HG02763 (cell line): ENCODE data around the gene IFNA2.
"Not testable (repeated sequence)": the region's sequence is repeated elsewhere in the genome, so short reads cannot be mapped to it uniquely, and the experiment has no call there.

ENCODE experiments used
- ATAC-seq: cut with Tn5 transposase; IDR thresholded peaks from one replicate; pipeline ENCODE4 v1.9.1; 2021; ENCODE audit warnings: mild to moderate bottlenecking, moderate library complexity; ENCODE audit not compliant: unreplicated experiment

IFNA2 gene

GRCh38 chr9:21383627-21384026, 1.6 kb downstream of the IFNA2 start:
- ATAC-seq = no peak

DNA sequence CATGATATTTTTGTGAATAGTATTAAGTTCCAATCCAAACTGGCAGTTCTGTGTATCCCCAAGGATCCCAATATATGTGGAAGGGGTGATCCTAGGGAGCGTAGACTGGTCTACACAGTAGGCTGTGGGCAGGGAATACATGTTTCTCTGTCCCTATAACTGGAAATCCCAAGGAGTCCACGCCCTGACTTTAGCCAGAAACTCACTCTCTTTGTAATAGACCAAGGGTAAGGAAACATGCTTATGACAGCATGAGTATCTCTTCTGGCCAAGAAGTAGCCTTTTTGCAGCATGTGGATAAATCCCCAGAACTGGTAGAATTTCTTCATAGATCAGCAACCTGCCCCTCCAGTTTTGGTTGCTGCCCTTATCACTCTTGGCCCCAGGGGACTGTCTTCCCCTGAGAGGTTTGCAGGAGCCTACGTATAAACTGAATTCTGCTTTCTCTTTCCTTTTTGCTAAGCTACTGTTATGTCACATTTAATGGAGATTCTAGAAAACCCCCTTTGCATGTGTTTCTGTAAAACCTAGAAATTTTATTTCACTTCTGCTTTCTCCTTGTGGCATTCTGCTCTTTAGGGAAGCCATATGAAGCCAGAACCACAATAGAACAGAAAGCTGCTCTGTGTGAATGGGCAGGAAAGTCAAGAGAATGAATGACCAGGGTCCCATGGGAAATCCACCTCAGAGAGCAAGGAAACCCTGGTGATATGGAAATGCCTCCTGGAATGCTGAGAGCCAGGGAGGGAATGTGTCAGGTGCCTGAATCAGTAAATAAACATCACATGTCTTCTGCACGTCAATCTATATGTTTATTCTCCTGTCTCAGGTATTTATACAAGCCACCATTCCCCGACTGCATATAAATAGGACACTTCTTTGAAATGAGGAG, 3.5 kb downstream of the IFNA2 start:
- peak; percentile 99 for ATAC-seq

GRCh38 chr9:21371467-21371866, 13.7 kb downstream of the IFNA2 start:
- not testable (repeated sequence) for ATAC-seq

- ATAC-seq = no peak
Observed at GRCh38 chr9:21367957-21368356, 17.2 kb downstream of the IFNA2 start, which contains the start of gene IFNA13. Gene IFNA13 (minus strand): TSS chr9:21368057. CDS start chr9:21368010, 47 bp downstream.

GRCh38 chr9:21367169-21367568, 18.0 kb downstream of the IFNA2 start:
- peak; percentile 61 for ATAC-seq

- no peak for ATAC-seq
Observed at GRCh38 chr9:21362287-21362686, 22.9 kb downstream of the IFNA2 start.

- ATAC-seq = peak; percentile 89
Observed at GRCh38 chr9:21357479-21358460, 27.4 kb downstream of the IFNA2 start.

- ATAC-seq = no peak
Observed at GRCh38 chr9:21350787-21351186, 34.4 kb downstream of the IFNA2 start, which contains the start of gene IFNA6. Gene IFNA6 (minus strand): TSS chr9:21350887. CDS start chr9:21350887, 0 bp downstream.

DNA sequence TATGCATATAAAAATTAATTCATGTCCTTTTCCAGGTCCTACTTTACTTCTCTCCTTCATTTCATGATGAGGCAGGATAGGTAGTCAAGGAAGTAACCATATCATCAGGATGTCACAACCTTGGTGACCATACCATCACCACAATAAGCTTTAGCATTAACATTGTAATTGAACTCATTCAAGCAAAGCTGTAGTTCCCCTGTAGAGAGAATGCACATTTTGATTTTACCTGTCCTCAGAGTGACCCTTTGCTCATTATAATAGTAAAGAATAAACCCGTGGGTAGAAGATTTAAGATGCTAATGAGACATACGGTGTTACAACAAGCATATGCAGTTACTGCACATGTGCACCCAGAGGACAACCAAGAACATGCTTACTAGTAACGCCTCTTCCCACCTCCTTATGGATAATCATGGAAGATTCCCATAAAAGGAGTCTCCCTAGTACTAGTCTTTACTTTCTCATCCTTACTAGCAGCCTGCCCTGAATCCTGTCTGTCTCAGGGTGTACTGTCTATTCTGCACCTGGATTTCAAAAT, 36.7 kb downstream of the IFNA2 start:
- ATAC-seq = no peak

DNA sequence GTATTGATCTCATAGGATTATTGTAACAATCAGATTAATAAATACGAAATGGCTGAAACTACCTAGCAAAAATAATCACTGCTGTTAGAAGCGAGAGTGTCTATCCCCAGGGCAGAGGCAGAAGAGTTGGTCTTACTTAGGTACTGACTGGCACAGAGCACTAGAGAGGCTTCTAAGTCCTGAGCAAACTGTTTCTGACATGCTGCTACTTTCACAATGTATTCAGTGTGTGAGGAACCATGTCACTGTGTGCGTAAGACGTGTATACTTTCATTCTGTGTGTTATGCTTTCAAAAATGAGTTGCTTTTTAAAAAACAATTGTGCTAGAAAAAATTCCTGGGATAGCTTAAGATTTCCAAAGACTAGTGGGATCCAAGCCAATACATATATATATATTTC, 44.5 kb downstream of the IFNA2 start:
- no peak for ATAC-seq

GRCh38 chr9:21336457-21336856, 48.7 kb downstream of the IFNA2 start:
- ATAC-seq = no peak

- ATAC-seq = peak; percentile 92
Observed at GRCh38 chr9:21334701-21335632, 50.2 kb downstream of the IFNA2 start, which contains the start of gene KLHL9. Gene KLHL9 (minus strand): TSS chr9:21335404. CDS start chr9:21334859, 545 bp downstream.
